IMR-90 (cell line): ENCODE data around the gene MGAT3. TPM values are rescaled to one million over a fixed set of nuclear protein-coding genes. Genes with fewer than 3 reads are reported as not detected.

Source experiments
- ATAC-seq: fragments of 200-7000 bp; cut with Tn5 transposase; 2 replicates; pipeline ENCODE4 v1.9.1; 2020; ENCODE audit warnings: low read depth, mild to moderate bottlenecking, moderate library complexity
- BruUV-seq: library from RNA; stranded (reverse); fragments of 400-500 nt; replicated peaks from 2 replicates; lab custom pipeline; 2021; lab: Mats Ljungman, UMichigan
- CTCF ChIA-PET: fragments of 300-600 bp; formaldehyde crosslinking; extraction: SDS; loops from one replicate; lab custom pipeline; 2021; ENCODE audit warnings: antibody characterized with exemption; lab: Yijun Ruan, JAX
- POLR2A ChIA-PET: fragments of 300-600 bp; sonication (Branson Sonifier 250); formaldehyde crosslinking; loops from one replicate; lab custom pipeline; 2022; ENCODE audit warnings: antibody characterized with exemption; ENCODE audit not compliant: unreplicated experiment; lab: Charles Lee
- DNase-seq: peaks from one replicate; pipeline ENCODE4 v3.0.0; 2013
- H2AFZ ChIP-seq: replicated peaks from 2 replicates; pipeline ENCODE3; 2013; ENCODE audit warnings: low read length, mild to moderate bottlenecking; ENCODE audit not compliant: poor library complexity
- H2AK5ac ChIP-seq: 2 replicates; pipeline ENCODE4 v1.6.1; 2013; ENCODE audit warnings: low read depth, low read length, inconsistent platforms
- H2AK9ac ChIP-seq: replicated peaks from 2 replicates; pipeline ENCODE3; 2013; ENCODE audit warnings: mild to moderate bottlenecking, low read depth, low read length, moderate library complexity; ENCODE audit not compliant: poor library complexity
- H2BK120ac ChIP-seq: 2 replicates; pipeline ENCODE4 v1.6.1; 2013; ENCODE audit warnings: low read depth, low read length, inconsistent platforms
- H2BK15ac ChIP-seq: 3 replicates; pipeline ENCODE4 v1.6.1; 2013; ENCODE audit warnings: low read depth, low read length, inconsistent platforms
- H2BK20ac ChIP-seq: 2 replicates; pipeline ENCODE4 v1.6.1; 2013; ENCODE audit warnings: low read depth, mild to moderate bottlenecking, inconsistent platforms, low read length, moderate library complexity
- H2BK5ac ChIP-seq: 2 replicates; pipeline ENCODE4 v1.6.1; 2013; ENCODE audit warnings: mild to moderate bottlenecking, low read depth, low read length, inconsistent platforms; ENCODE audit not compliant: poor library complexity, severe bottlenecking
- H3K14ac ChIP-seq: replicated peaks from 2 replicates; pipeline ENCODE4 v1.6.1; 2013; ENCODE audit warnings: low read depth, low read length, inconsistent platforms
- H3K18ac ChIP-seq: 2 replicates; pipeline ENCODE4 v1.6.1; 2013; ENCODE audit warnings: low read depth, low read length, control low read depth
- H3K23ac ChIP-seq: 2 replicates; pipeline ENCODE4 v1.6.1; 2013; ENCODE audit warnings: low read depth, low read length, inconsistent platforms
- H3K27ac ChIP-seq: 2 replicates; pipeline ENCODE4 v1.5.1; 2013; ENCODE audit warnings: mild to moderate bottlenecking, control low read depth, low read length; ENCODE audit not compliant: insufficient read depth
- H3K27me3 ChIP-seq: 2 replicates; pipeline ENCODE4 v1.6.1; 2013; ENCODE audit warnings: low read length; ENCODE audit not compliant: control insufficient read depth, insufficient read depth
- H3K36me3 ChIP-seq: 2 replicates; pipeline ENCODE4 v1.6.1; 2013; ENCODE audit warnings: low read length, mixed read lengths; ENCODE audit not compliant: control insufficient read depth, insufficient read depth
- H3K4ac ChIP-seq: 2 replicates; pipeline ENCODE4 v1.6.1; 2013; ENCODE audit warnings: low read depth, low read length, inconsistent platforms
- H3K4me1 ChIP-seq: 2 replicates; pipeline ENCODE4 v1.6.1; 2013; ENCODE audit warnings: low read length, mixed read lengths; ENCODE audit not compliant: control insufficient read depth, insufficient read depth
- H3K4me2 ChIP-seq: 2 replicates; pipeline ENCODE4 v1.6.1; 2013; ENCODE audit warnings: low read depth, mild to moderate bottlenecking, control low read depth, low read length, moderate library complexity
- H3K4me3 ChIP-seq: 2 replicates; pipeline ENCODE4 v1.5.1; 2013; ENCODE audit warnings: low read depth, mild to moderate bottlenecking, control low read depth, low read length, moderate library complexity; ENCODE audit not compliant: insufficient read depth
- H3K56ac ChIP-seq: 2 replicates; pipeline ENCODE4 v1.6.1; 2013; ENCODE audit warnings: low read length, inconsistent platforms; ENCODE audit not compliant: insufficient read depth; ENCODE audit errors: extremely low read depth
- H3K79me1 ChIP-seq, 2 experiments: 2 replicates each; pipeline ENCODE4 v1.6.1; 2013; ENCODE audit warnings: low read length in 2 of 2, inconsistent platforms in 1 of 2, low read depth in 1 of 2
- H3K9ac ChIP-seq: 2 replicates; pipeline ENCODE4 v1.6.1; 2013; ENCODE audit warnings: low read depth, low read length, control low read depth
- H3K9me1 ChIP-seq: 2 replicates; pipeline ENCODE4 v1.6.1; 2013; ENCODE audit warnings: low read length, inconsistent platforms; ENCODE audit not compliant: insufficient read depth
- H3K9me3 ChIP-seq: 2 replicates; pipeline ENCODE4 v1.6.1; 2013; ENCODE audit warnings: low read length; ENCODE audit not compliant: control insufficient read depth, insufficient read depth
- H4K20me1 ChIP-seq: 2 replicates; pipeline ENCODE4 v1.6.1; 2013; ENCODE audit warnings: low read length, inconsistent platforms; ENCODE audit not compliant: insufficient read depth
- H4K5ac ChIP-seq: 2 replicates; pipeline ENCODE4 v1.6.1; 2013; ENCODE audit warnings: mild to moderate bottlenecking, low read depth, low read length, control low read depth
- H4K8ac ChIP-seq, 2 experiments: 2 replicates each; pipeline ENCODE4 v1.6.1; 2013; ENCODE audit warnings: low read depth in 2 of 2, low read length in 2 of 2, control low read depth in 1 of 2, inconsistent platforms in 1 of 2
- H4K91ac ChIP-seq: 2 replicates; pipeline ENCODE4 v1.6.1; 2013; ENCODE audit warnings: low read depth, low read length, inconsistent platforms; ENCODE audit not compliant: insufficient read depth
- POLR2A ChIP-seq: IDR thresholded peaks from 2 replicates; pipeline ENCODE4 v1.6.1; 2012; ENCODE audit warnings: mild to moderate bottlenecking, low read depth, low read length
- WGBS, 2 experiments: methylation state at CpG; one replicate each; pipeline versions ENCODE4 v1.1.5 to v1.1.7; 2013; ENCODE audit warnings: missing lambda C conversion rate in 2 of 2; ENCODE audit not compliant: insufficient read length in 1 of 2; ENCODE audit errors: extremely low coverage in 2 of 2; 5-methylcytosine and 5-hydroxymethylcytosine counted together
- dilution Hi-C: fragments of 300-500 bp; cut with HindIII; formaldehyde crosslinking; loops from one replicate; pipeline ENCODE4 v1.14.3; 2018; ENCODE audit warnings: low sequenced_read_pairs; ENCODE audit not compliant: unreplicated experiment
- in situ Hi-C: fragments of 300-500 bp; cut with MboI; formaldehyde crosslinking; loops from 3 replicates; pipeline ENCODE4 v1.14.3; 2019; ENCODE audit warnings: low sequenced_read_pairs, inconsistent platforms, mixed read lengths
- intact Hi-C: fragments of 100-400 bp; cut with micrococcal nuclease; formaldehyde crosslinking; loops from 2 replicates; pipeline ENCODE4 v1.10.0; 2022
- polyA plus RNA-seq, 3 experiments: library from polyadenylated mRNA; depleted of rRNA; stranded (reverse); fragments of >200 nt; gene quantifications; 2 replicates each; pipeline ENCODE4 v1.2.3, GENCODE V29; 2012; ENCODE audit warnings: low replicate concordance in 1 of 3
- total RNA-seq: library from RNA; depleted of rRNA; stranded (reverse); fragments of >200 nt; gene quantifications from 2 replicates; pipeline ENCODE4 v1.2.3, GENCODE V29; 2012
- TF ChIP-seq, protein P1 (sequence below): fragments of 150-350 bp; IDR thresholded peaks from 2 replicates; pipeline ENCODE4 v1.6.1; 2017; ENCODE audit warnings: mild to moderate bottlenecking, antibody characterized with exemption, low read length, low read depth

Gene MGAT3
- total and polyA plus RNA-seq, 2 of the 4 experiments (the other 2 are of a cell fraction), result 0.36 to 1.1 TPM

DNA sequence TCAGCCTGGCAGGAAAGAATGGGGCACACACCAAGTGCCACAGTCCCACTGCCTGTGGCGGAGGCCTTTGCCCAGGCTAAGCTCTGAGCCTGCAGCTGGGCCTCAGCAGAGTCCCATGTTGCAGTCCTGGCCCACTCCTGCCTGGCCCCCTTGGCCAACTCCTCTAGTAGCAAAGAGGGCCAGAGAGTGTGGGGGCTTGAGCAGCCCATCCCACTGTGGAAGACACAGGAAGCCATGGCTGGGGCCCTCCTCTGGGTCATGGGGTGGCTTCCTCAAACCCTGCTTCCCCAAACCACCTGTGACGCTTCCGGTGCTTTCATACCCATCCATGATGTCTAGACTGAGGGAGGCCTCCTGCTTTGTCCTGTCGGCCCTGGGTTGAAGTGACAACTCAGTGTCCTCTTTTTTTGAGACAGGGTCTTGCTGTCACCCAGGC, 69.9 kb downstream of the MGAT3 start:
- no peak overlapping the region for H3K14ac ChIP-seq
- H3K9ac ChIP-seq, result no peak overlapping the region
- ChIA-PET POLR2A (interaction anchor here (1.4 kb wide), 1 partner anchor 208 kb away, joined by 5 read pairs; no protein-coding TSS in a partner anchor), CTCF (no interaction called here)
- no peak overlapping the region for H3K23ac ChIP-seq
- no peak overlapping the region for H2BK5ac ChIP-seq
- no peak overlapping the region for H3K27ac ChIP-seq
- H3K56ac ChIP-seq, result no peak overlapping the region
- H2BK20ac ChIP-seq, result no peak overlapping the region
- no peak for DNase-seq
- intact Hi-C loops, result loop anchor here (10.0 kb wide), 1 partner anchor 122 kb away; no protein-coding TSS in a partner anchor
- no peak overlapping the region for H3K4ac ChIP-seq
- peak; percentile 43; the same call in 1 of the 2 replicates for TF ChIP-seq POLR2A
- TF ChIP-seq, protein P1, sequence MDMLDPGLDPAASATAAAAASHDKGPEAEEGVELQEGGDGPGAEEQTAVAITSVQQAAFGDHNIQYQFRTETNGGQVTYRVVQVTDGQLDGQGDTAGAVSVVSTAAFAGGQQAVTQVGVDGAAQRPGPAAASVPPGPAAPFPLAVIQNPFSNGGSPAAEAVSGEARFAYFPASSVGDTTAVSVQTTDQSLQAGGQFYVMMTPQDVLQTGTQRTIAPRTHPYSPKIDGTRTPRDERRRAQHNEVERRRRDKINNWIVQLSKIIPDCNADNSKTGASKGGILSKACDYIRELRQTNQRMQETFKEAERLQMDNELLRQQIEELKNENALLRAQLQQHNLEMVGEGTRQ, result no peak
- no peak overlapping the region for H4K91ac ChIP-seq
- H2AFZ ChIP-seq, result no peak overlapping the region
- no peak overlapping the region for H3K4me2 ChIP-seq
- dilution Hi-C loops, result no loop called here
- H3K18ac ChIP-seq, result no peak overlapping the region
- peaks cover 4% of the 10 kb centered on the region; the same call in 1 of the 2 replicates for H3K4me1 ChIP-seq
- no peak overlapping the region for H4K8ac ChIP-seq
- no peak; the same call in 1 of the 2 replicates for ATAC-seq
- H2BK15ac ChIP-seq, result no peak overlapping the region
- H2AK9ac ChIP-seq, result no peak overlapping the region
- H4K20me1 ChIP-seq, result peaks cover 90% of the 10 kb centered on the region
- WGBS, 2 experiments, result no CpG with 5 or more reads among the region's 4 CpGs
- peaks cover 6% of the 10 kb centered on the region; the same call in 1 of the 2 replicates for H3K9me1 ChIP-seq
- in situ Hi-C loops, result loop anchor here (10.0 kb wide), 1 partner anchor 212 kb away; the partner anchor contains the start of gene RPL3
- BruUV-seq, result no TSS peak
- H3K9me3 ChIP-seq, result no peaks in the 10 kb centered on the region
- H2BK120ac ChIP-seq, result no peak overlapping the region
- no peak overlapping the region for H3K4me3 ChIP-seq
- peaks cover 18 to 85% of the 10 kb centered on the region in 2 experiments for H3K79me1 ChIP-seq
- H2AK5ac ChIP-seq, result no peak overlapping the region
- H3K27me3 ChIP-seq, result no peaks in the 10 kb centered on the region
- no peak overlapping the region for H4K5ac ChIP-seq
- peaks cover 36% of the 10 kb centered on the region for H3K36me3 ChIP-seq
